Bronchial epithelial cell (primary cell): ENCODE data around the gene ZDHHC1. TPM values are rescaled to one million over a fixed set of nuclear protein-coding genes. Genes with fewer than 3 reads are reported as not detected.

Source experiments
- DNase-seq: peaks from one replicate; pipeline ENCODE4 v3.0.0-alpha.2; 2010; ENCODE audit warnings: low read depth
- FAIRE-seq: peaks from 2 replicates; lab custom pipeline; 2011; peaks lifted over from hg19 to GRCh38; lab: Jason Lieb, UNC
- H3K27me3 ChIP-seq: 2 replicates; pipeline ENCODE4 v1.5.1; 2011; ENCODE audit warnings: low read length; ENCODE audit not compliant: control insufficient read depth, insufficient read depth
- H3K36me3 ChIP-seq: 2 replicates; pipeline ENCODE4 v1.5.1; 2011; ENCODE audit warnings: low read length; ENCODE audit not compliant: control insufficient read depth, insufficient read depth
- H3K4me3 ChIP-seq: 2 replicates; pipeline ENCODE4 v1.5.1; 2011; ENCODE audit warnings: mild to moderate bottlenecking, low read depth, low read length, control low read depth
- total RNA-seq: library from RNA; depleted of rRNA; stranded (reverse); fragments of >200 nt; gene quantifications from 2 replicates; pipeline ENCODE4 v1.2.1, GENCODE V29; 2014
- TF ChIP-seq, protein P1 (sequence below): IDR thresholded peaks from 2 replicates; pipeline ENCODE4 v1.5.1; 2011; ENCODE audit warnings: mild to moderate bottlenecking, moderate library complexity, low read length, control low read depth, inconsistent platforms; ENCODE audit not compliant: insufficient read depth, severe bottlenecking

ZDHHC1 gene
- total RNA-seq, 1 donor from 2014 or later, result 1.8 TPM

DNA sequence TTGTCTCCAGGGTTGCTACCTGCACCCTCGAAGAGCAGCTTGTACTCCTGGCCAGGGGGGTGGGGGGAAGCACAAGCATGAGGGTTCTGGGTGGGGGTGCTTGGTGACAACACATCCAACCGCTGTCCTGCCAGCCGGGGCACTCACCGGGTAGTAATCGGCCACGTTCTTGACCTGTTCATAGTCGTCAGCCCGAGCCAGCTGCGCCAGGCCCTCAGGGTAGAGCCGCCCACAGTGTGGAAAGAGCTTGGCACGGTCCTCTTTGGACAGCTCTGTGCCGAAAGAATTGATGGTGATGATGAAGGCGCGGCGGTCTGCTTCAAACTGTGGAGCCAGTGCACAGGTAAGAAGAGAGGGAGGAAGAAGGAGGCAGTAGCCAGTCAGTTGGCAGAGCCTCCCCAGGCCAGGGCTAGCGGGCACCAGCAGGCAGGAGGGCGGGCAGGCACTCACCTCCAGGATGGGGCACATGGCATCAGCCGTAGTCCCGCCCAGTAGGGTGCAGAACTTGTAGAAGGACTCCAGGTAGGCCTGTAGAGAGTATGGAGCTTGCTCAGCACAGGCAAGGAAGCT is 22.6 kb upstream of the ZDHHC1 start:
- Histone ChIP-seq H3K27me3 (no peaks in the 10 kb centered on the region), H3K36me3 (peaks cover 20% of the 10 kb centered on the region), H3K4me3 (no peak overlapping the region)
- DNase-seq, result no peak
- FAIRE-seq, result no peak
- TF ChIP-seq, protein P1, sequence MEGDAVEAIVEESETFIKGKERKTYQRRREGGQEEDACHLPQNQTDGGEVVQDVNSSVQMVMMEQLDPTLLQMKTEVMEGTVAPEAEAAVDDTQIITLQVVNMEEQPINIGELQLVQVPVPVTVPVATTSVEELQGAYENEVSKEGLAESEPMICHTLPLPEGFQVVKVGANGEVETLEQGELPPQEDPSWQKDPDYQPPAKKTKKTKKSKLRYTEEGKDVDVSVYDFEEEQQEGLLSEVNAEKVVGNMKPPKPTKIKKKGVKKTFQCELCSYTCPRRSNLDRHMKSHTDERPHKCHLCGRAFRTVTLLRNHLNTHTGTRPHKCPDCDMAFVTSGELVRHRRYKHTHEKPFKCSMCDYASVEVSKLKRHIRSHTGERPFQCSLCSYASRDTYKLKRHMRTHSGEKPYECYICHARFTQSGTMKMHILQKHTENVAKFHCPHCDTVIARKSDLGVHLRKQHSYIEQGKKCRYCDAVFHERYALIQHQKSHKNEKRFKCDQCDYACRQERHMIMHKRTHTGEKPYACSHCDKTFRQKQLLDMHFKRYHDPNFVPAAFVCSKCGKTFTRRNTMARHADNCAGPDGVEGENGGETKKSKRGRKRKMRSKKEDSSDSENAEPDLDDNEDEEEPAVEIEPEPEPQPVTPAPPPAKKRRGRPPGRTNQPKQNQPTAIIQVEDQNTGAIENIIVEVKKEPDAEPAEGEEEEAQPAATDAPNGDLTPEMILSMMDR, result no peak

DNA sequence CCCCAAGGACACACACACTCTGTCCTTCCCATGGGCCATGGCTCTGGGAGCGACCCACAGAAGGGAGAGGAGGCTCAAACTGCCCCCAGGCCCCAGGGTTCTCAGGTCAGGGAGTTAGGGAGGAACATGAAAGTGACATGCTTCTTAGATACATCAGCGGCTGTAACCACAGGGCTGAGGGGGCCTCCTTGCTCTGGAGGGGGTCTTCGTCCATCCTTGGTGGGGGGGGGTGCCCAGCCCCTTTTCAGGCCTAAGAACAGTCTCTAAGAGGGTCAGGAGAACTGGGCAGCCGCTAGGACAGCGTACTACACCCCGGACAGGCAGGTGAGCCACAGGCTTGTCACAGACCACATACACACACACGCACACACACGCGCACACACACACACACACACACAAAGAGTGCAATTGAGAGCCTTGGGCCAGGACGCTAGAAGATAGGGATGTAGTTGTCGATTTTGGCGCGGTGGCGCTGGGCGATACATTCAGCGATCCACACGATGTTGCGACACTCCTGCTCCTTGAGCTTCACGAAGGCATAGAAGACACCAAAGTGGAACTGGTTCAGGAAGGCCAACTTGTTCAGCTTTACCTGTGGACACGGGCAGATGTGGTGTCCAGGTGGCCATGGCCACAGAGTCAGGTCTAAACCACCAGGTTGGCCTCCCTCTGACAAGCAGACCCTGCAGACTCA is 22.0 kb upstream of the ZDHHC1 start:
- Histone ChIP-seq H3K27me3 (no peaks in the 10 kb centered on the region), H3K36me3 (peaks cover 17% of the 10 kb centered on the region), H3K4me3 (no peak overlapping the region)
- FAIRE-seq (no peak), DNase-seq (no peak)
- TF ChIP-seq, protein P1, result no peak

DNA sequence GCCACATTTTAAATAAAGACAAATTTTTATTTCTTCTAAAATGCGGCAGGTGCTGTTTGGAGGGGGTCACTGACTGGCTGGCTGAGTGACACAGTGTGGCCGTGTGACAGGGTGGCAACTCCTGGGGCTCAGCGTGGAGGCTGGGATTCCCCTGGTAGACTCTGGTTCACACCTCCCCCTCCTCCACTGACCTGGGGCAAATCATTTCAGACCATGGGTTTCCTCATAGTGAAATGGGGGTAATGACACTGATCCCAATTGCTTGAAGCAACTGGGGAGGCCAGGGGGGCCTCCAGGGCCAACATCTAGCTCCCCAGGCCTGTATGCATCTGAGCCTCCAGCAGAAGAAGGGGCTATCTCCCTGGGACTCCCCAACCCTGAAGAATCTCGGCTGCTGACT is 21.2 kb upstream of the ZDHHC1 start:
- DNase-seq (no peak), FAIRE-seq (no peak)
- H3K27me3 ChIP-seq, result no peaks in the 10 kb centered on the region
- H3K4me3 ChIP-seq, result no peak overlapping the region
- peaks cover 15% of the 10 kb centered on the region for H3K36me3 ChIP-seq
- TF ChIP-seq, protein P1, result no peak

DNA sequence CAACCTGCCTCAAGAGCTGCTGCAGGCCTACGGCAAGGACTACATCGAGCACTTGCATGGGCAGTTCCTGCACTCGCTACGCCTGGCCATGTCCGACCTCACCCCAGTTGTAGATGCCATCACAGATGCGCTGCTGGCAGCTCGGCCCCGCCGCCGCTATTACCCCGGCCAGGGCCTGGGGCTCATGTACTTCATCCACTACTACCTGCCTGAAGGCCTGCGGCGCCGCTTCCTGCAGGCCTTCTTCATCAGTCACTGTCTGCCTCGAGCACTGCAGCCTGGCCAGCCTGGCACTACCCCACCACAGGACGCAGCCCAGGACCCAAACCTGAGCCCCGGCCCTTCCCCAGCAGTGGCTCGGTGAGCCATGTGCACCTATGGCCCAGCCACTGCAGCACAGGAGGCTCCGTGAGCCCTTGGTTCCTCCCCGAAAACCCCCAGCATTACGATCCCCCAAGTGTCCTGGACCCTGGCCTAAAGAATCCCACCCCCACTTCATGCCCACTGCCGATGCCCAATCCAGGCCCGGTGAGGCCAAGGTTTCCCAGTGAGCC is 20.4 kb upstream of the ZDHHC1 start:
- H3K4me3 ChIP-seq, result no peak overlapping the region
- TF ChIP-seq, protein P1, result no peak
- H3K27me3 ChIP-seq, result no peaks in the 10 kb centered on the region
- peaks cover 15% of the 10 kb centered on the region for H3K36me3 ChIP-seq
- FAIRE-seq, result no peak
- DNase-seq, result no peak

DNA sequence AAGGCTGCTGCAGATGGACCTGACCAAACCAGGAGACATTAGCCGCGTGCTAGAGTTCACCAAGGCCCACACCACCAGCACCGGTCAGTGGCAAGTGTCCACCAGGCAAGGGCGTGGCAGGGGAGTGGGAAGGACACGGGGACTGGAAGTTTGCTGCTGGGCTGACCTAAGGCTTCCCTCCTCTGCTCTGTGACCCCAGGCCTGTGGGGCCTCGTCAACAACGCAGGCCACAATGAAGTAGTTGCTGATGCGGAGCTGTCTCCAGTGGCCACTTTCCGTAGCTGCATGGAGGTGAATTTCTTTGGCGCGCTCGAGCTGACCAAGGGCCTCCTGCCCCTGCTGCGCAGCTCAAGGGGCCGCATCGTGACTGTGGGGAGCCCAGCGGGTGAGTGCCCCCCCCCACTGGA is 19.5 kb upstream of the ZDHHC1 start:
- no peak for DNase-seq
- peaks cover 14% of the 10 kb centered on the region for H3K36me3 ChIP-seq
- TF ChIP-seq, protein P1, result no peak

More for the DNA sequence above, 19.5 kb upstream of the ZDHHC1 start:
- H3K4me3 ChIP-seq, result no peak overlapping the region
- no peak for FAIRE-seq
- no peaks in the 10 kb centered on the region for H3K27me3 ChIP-seq
